ENCODE data around the gene MAP3K13.

- no peak for TF ChIP-seq CTCF (IDR thresholded peaks at IDR 0.05; ENCODE audit: low read depth, low read length)
- TF ChIP-seq EZH2phosphoT487 (IDR thresholded peaks at IDR 0.05; ENCODE audit: low read depth): no peak
Observed at GRCh38 chr3:185330644-185331043, 32.3 kb upstream of the MAP3K13 start.
